GM10847 (cell line): ENCODE measurements around the gene CFAP107.
"Not testable (repeated sequence)": the region's sequence is repeated elsewhere in the genome, so short reads cannot be mapped to it uniquely, and the experiment has no call there.

ENCODE experiments used
- POLR2A ChIP-seq: IDR thresholded peaks from 2 replicates; pipeline ENCODE4 v1.6.1; 2011; ENCODE audit not compliant: insufficient read length; ENCODE audit errors: extremely low read depth

Gene CFAP107

GRCh38 chr1:12769976-12770505 is 24.0 kb downstream of the CFAP107 start:
- no peak for TF ChIP-seq POLR2A

- TF ChIP-seq POLR2A = no peak
These were observed 24.6 kb downstream of the CFAP107 start for GRCh38 chr1:12770620-12771019.

GRCh38 chr1:12771186-12771585 is 25.2 kb downstream of the CFAP107 start:
- TF ChIP-seq POLR2A = no peak

GRCh38 chr1:12772520-12772919 is 26.5 kb downstream of the CFAP107 start:
- no peak for TF ChIP-seq POLR2A

- TF ChIP-seq POLR2A = no peak
These were observed 27.4 kb downstream of the CFAP107 start, which contains the start of gene PRAMEF12 for GRCh38 chr1:12773438-12773837. Gene PRAMEF12 (plus strand): TSS chr1:12773738. CDS start chr1:12774868, 1,130 bp downstream.

GRCh38 chr1:12774801-12775345 is 28.9 kb downstream of the CFAP107 start:
- no peak for TF ChIP-seq POLR2A

DNA sequence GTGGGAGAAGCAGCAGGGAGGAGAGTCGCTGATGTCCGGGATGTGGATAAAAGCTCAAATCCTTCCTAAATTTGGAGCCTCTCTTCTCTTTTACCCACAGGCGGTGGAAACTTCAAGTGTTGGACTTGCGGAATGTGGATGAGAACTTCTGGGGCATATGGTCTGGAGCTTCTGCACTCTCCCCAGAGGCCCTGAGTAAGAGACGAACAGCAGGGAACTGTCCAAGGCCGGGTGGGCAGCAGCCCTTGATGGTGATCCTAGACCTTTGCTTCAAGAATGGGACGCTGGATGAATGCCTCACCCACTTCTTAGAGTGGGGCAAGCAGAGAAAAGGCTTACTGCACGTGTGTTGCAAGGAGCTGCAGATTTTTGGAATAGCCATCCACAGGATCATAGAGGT is 29.4 kb downstream of the CFAP107 start:
- no peak for TF ChIP-seq POLR2A

DNA sequence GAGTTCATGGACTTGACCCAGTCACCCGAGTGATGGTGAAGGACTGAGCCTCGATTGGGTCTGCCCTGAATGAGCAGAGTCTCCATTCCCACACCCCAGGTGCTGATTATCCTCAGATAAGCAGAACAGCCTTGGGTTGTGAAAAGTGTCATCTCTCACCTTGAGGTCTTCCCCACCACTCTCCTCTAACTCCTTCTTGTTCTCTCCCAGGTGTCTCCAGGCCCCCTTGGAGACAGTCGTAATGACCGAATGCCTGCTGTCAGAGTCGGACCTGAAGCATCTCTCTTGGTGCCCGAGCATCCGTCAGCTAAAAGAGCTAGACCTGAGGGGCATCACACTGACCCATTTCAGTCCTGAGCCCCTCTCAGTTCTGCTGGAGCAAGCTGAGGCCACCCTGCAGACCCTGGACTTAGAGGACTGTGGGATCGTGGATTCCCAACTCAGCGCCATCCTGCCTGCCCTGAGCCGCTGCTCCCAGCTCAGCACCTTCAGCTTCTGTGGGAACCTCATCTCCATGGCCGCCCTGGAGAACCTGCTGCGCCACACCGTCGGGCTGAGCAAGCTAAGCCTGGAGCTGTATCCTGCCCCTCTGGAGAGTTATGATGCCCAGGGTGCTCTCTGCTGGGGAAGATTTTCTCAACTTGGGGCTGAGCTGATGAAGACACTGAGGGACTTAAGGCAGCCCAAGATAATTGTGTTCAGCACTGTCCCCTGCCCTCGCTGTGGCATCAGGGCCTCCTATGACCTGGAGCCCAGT is 31.0 kb downstream of the CFAP107 start:
- TF ChIP-seq POLR2A = no peak

GRCh38 chr1:12778061-12778460 is 32.1 kb downstream of the CFAP107 start:
- no peak for TF ChIP-seq POLR2A

DNA sequence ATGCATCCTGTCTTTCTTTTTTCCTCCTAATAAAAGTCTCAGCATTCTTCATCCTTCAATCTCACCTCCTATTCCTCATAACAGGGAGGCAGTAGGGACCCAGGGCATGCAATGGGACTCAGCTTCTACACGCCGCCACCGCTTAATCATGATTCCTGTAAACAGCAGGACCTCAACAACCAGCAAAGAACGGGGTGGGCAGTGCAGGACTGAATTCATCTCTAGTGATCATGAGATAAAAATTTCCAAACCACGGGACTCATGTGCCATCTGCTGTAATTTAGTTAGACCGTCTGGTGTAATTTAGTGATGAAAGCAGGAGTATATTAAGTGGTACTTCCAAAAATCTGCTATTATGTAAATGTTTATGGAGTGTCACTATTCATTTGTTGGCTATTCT is 32.9 kb downstream of the CFAP107 start:
- TF ChIP-seq POLR2A = no peak

- not testable (repeated sequence) for TF ChIP-seq POLR2A
These were observed 45.1 kb downstream of the CFAP107 start, which contains the start of gene PRAMEF1 for GRCh38 chr1:12791097-12791496. Gene PRAMEF1 (plus strand): TSS chr1:12791397. CDS start chr1:12793228, 1,831 bp downstream.

GRCh38 chr1:12798911-12799310 is 52.9 kb downstream of the CFAP107 start:
- TF ChIP-seq POLR2A = no peak

DNA sequence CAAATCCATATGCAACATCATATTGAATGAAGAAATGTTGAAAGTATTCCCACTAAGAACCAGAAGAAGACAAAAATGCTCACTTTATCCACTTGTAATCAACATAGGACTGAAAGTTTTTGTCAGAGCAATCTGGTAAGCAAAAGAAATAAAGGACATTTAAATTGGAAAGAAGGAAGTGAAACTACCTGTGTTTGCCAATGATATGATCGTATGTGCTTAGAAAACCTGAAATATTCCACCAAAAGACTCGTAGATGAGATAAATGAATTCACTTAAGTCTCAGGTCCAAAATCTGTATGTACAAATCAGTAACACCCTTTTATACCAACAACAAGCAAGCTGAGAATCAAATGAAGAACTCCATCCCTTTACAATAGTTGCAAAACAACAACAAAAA is 53.7 kb downstream of the CFAP107 start:
- no peak for TF ChIP-seq POLR2A

DNA sequence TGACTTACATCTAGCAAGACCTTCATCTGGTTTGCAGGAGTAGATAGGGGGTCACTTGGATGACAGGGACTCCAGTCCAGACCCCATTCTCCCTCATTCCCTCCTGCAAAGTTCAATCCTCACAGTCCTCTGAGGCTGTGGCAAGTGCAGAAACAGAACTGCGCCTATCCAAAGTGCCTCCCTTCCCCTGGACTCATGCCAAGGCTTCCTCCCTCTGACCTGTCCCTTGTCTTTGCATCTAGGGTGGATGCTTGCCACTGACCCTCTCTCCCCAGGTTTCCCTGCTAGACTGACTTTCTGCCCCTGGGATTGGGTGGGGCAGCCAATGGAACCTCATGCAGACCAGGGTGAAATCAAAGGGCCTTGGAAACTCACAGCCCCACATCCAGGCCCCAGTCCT is 63.9 kb downstream of the CFAP107 start:
- no peak for TF ChIP-seq POLR2A

DNA sequence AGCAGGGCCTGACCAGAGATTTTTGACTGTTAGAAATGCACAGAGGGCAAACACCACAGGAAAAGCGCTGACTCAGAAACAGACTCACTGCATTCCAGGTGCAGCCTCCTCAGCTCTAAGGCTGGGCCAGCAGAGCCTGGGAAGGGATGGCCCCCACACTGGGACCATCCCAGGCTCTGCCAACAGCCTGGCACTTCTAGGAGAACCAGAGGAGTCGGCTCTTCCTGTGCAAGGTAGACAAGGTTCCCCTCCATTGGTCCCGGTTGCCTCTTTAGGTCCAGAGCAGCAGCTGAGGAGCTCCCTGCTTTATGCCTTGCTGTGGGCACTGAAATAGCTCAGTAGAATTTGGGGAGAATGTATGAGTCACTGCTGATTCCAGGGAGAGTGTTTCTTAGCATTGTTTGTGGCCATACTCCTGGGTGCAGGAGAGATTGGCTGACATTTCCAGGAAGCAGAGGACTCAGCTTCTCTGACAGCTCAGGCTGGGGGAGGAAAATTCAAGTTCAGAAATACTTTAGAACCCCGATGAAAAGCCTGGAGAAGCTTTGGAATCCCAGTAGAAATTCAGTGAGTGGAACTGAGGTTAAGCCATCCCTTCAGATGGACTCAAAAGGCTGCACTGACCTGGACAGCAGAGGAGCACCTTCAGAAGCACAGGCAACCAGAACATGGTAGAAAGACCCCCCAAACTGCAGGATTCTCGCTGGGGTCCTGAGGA is 64.8 kb downstream of the CFAP107 start:
- TF ChIP-seq POLR2A = no peak

DNA sequence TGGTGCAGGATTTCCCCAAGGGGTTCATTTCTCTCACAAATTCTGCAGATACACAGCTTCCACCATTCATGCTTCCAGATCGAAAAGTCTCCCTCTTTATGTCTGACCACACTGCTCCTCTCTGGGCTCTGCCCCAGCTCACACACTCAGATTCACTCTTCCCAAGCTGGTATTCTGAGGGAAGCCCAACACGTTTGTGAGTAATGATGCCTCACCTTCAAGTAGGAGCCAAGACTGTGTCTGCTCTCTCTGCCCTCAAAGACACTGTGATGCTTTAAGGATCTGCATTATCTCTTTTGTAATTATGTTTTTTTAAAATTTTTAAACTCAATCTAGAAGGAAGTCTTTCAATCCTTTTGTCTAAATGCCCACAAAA is 65.4 kb downstream of the CFAP107 start:
- TF ChIP-seq POLR2A = no peak
